ENCODE results near the gene PTPA.

- no peak for TF ChIP-seq CTCF (IDR thresholded peaks at IDR 0.05)
- no peak for TF ChIP-seq POLR2A (IDR thresholded peaks at IDR 0.05)
These were observed 37.1 kb upstream of the PTPA start for GRCh38 chr9:129074106-129074505.

Measured in heart left ventricle (tissue), 13 donors.